Duodenal mucosa (tissue), 2 donors: Measurements from ENCODE around the gene TRAPPC13.
"Not testable (repeated sequence)": the region's sequence is repeated elsewhere in the genome, so short reads cannot be mapped to it uniquely, and the experiment has no call there.

Experiments
- H3K27ac ChIP-seq: one replicate; pipeline ENCODE4 v1.7.0; 2013; ENCODE audit warnings: low read depth, low read length
- H3K27me3 ChIP-seq, 2 donors: one replicate each; pipeline ENCODE4 v1.7.0; 2013; ENCODE audit warnings: low read length in 2 of 2, control low read depth in 1 of 2; ENCODE audit not compliant: insufficient read depth in 2 of 2, control insufficient read depth in 1 of 2
- H3K36me3 ChIP-seq, 2 donors: one replicate each; pipeline ENCODE4 v1.7.0; 2013; ENCODE audit warnings: low read length in 2 of 2, control low read depth in 1 of 2; ENCODE audit not compliant: insufficient read depth in 2 of 2, control insufficient read depth in 1 of 2
- H3K4me1 ChIP-seq, 2 donors: one replicate each; pipeline ENCODE4 v1.7.0; 2013; ENCODE audit warnings: low read length in 2 of 2, control low read depth in 1 of 2; ENCODE audit not compliant: insufficient read depth in 2 of 2, control insufficient read depth in 1 of 2
- H3K4me3 ChIP-seq, 2 donors: one replicate each; pipeline ENCODE4 v1.7.0; 2013; ENCODE audit warnings: low read length in 2 of 2, low read depth in 1 of 2
- H3K9ac ChIP-seq, 2 donors: one replicate each; pipeline ENCODE4 v1.7.0; 2013; ENCODE audit warnings: low read length in 2 of 2, low read depth in 1 of 2
- H3K9me3 ChIP-seq, 2 donors: one replicate each; pipeline ENCODE4 v1.7.0; 2013; ENCODE audit warnings: low read length in 2 of 2, control low read depth in 1 of 2; ENCODE audit not compliant: control insufficient read depth in 1 of 2

TRAPPC13 gene

GRCh38 chr5:65624571-65625555 lies at the start of gene TRAPPC13, which contains the start of gene SHLD3:
TSS of gene TRAPPC13 (plus strand) at chr5:65625027. CDS start at chr5:65625061, 34 bp downstream.
TSS of gene SHLD3 (plus strand) at chr5:65625027. CDS start at chr5:65629588, 4,561 bp downstream.
- H3K27ac ChIP-seq = peak within 1 kb of the TSS; percentile 69
- H3K4me3 ChIP-seq = peak within 1 kb of the TSS; percentile 98 to 100
- H3K9me3 ChIP-seq = no peaks in the 10 kb centered on the region
- H3K27me3 ChIP-seq = no peaks in the 10 kb centered on the region
- peak within 1 kb of the TSS; percentile 86 to 90 for H3K9ac ChIP-seq
- H3K4me1 ChIP-seq = peaks cover 22 to 24% of the 10 kb centered on the region in 2 donors
- peaks cover 7 to 8% of the 10 kb centered on the region in 2 donors for H3K36me3 ChIP-seq

- Histone ChIP-seq H3K27ac (no peak overlapping the region), H3K27me3 (no peaks in the 10 kb centered on the region), H3K4me1 (no peaks in the 10 kb centered on the region), H3K36me3 (peaks cover 30 to 38% of the 10 kb centered on the region in 2 donors), H3K9ac (no peak overlapping the region), H3K9me3 (no peaks in the 10 kb centered on the region), H3K4me3 (no peak overlapping the region)
These were observed 47.7 kb upstream of the TRAPPC13 start for GRCh38 chr5:65577141-65577540.

GRCh38 chr5:65588694-65589093 lies 36.1 kb upstream of the TRAPPC13 start:
- peaks cover 16 to 59% of the 10 kb centered on the region in 2 donors for H3K36me3 ChIP-seq
- no peaks in the 10 kb centered on the region for H3K27me3 ChIP-seq
- H3K27ac ChIP-seq = no peak overlapping the region
- H3K4me1 ChIP-seq = no peaks in the 10 kb centered on the region
- H3K9me3 ChIP-seq = no peaks in the 10 kb centered on the region
- H3K9ac ChIP-seq = no peak overlapping the region
- no peak overlapping the region for H3K4me3 ChIP-seq

GRCh38 chr5:65601761-65602160 lies 23.1 kb upstream of the TRAPPC13 start:
- not testable (repeated sequence) for H3K4me1 ChIP-seq, H3K9me3 ChIP-seq, H3K27me3 ChIP-seq, H3K9ac ChIP-seq, H3K4me3 ChIP-seq, H3K27ac ChIP-seq
- peaks cover 9 to 62% of the 10 kb centered on the region in 2 donors for H3K36me3 ChIP-seq

- Histone ChIP-seq H3K36me3 (peaks cover 42 to 62% of the 10 kb centered on the region in 2 donors), H3K4me1 (peaks cover 0 to 6% of the 10 kb centered on the region in 2 donors), H3K9me3 (no peaks in the 10 kb centered on the region), H3K27ac (no peak overlapping the region), H3K4me3 (no peak overlapping the region), H3K27me3 (no peaks in the 10 kb centered on the region), H3K9ac (no peak overlapping the region)
These were observed 13.3 kb upstream of the TRAPPC13 start for GRCh38 chr5:65611524-65611923.

GRCh38 chr5:65612298-65612907 lies 12.4 kb upstream of the TRAPPC13 start:
- no peaks in the 10 kb centered on the region for H3K27me3 ChIP-seq
- no peak overlapping the region for H3K9ac ChIP-seq
- H3K36me3 ChIP-seq = peaks cover 42 to 69% of the 10 kb centered on the region in 2 donors

GRCh38 chr5:65620021-65620420 lies 4.8 kb upstream of the TRAPPC13 start:
- Histone ChIP-seq H3K4me1 (peaks cover 15% of the 10 kb centered on the region in 2 donors), H3K36me3 (peaks cover 5 to 22% of the 10 kb centered on the region in 2 donors), H3K9me3 (no peaks in the 10 kb centered on the region), H3K9ac (no peak overlapping the region), H3K4me3 (no peak overlapping the region), H3K27ac (no peak overlapping the region), H3K27me3 (no peaks in the 10 kb centered on the region)

More at GRCh38 chr5:65612298-65612907, 12.4 kb upstream of the TRAPPC13 start:
- no peaks in the 10 kb centered on the region for H3K9me3 ChIP-seq
- no peak overlapping the region for H3K27ac ChIP-seq
- H3K4me1 ChIP-seq = peaks cover 0 to 6% of the 10 kb centered on the region in 2 donors
- no peak overlapping the region for H3K4me3 ChIP-seq

GRCh38 chr5:65621961-65622360 lies 2.9 kb upstream of the TRAPPC13 start:
- H3K4me1 ChIP-seq = peaks cover 22 to 24% of the 10 kb centered on the region in 2 donors
- not testable (repeated sequence) for H3K4me3 ChIP-seq, H3K9me3 ChIP-seq, H3K27ac ChIP-seq, H3K9ac ChIP-seq, H3K36me3 ChIP-seq, H3K27me3 ChIP-seq

- Histone ChIP-seq H3K36me3 (no peaks in the 10 kb centered on the region), H3K4me1 (peaks cover 22 to 24% of the 10 kb centered on the region in 2 donors), H3K9ac (peak overlapping the region; percentile 86 to 90), H3K27ac (no peak overlapping the region), H3K27me3 (no peaks in the 10 kb centered on the region), H3K9me3 (no peaks in the 10 kb centered on the region), H3K4me3 (peak overlapping the region; percentile 98 to 100)
These were observed 1.3 kb upstream of the TRAPPC13 start for GRCh38 chr5:65623482-65623881.
